HepG2 (cell line): Measurements from ENCODE around the gene PTPRM. TPM values are rescaled to one million over a fixed set of nuclear protein-coding genes. Genes with fewer than 3 reads are reported as not detected.

Experiments used
- CEBPB ChIP-seq: IDR thresholded peaks from 2 replicates; pipeline ENCODE4 v1.6.1; 2011; ENCODE audit warnings: low read depth, low read length, improper control_type of control experiment, borderline replicate concordance
- EED ChIP-seq: sonication (generic); formaldehyde crosslinking; IDR thresholded peaks from 2 replicates; pipeline ENCODE4 v1.5.0; 2020; ENCODE audit warnings: mild to moderate bottlenecking, missing genetic modification reagents
- GATAD2A ChIP-seq: IDR thresholded peaks from 2 replicates; pipeline ENCODE4 v1.6.1; 2016
- MAFF ChIP-seq: IDR thresholded peaks from 2 replicates; pipeline ENCODE4 v1.6.1; 2011; ENCODE audit warnings: low read depth, low read length, improper control_type of control experiment
- PRMT3 ChIP-seq: sonication (generic); formaldehyde crosslinking; IDR thresholded peaks from 2 replicates; pipeline ENCODE4 v1.8.1; 2022; ENCODE audit warnings: low read depth, mild to moderate bottlenecking, moderate library complexity, missing genetic modification reagents, borderline replicate concordance
- REXO4 ChIP-seq: sonication (generic); formaldehyde crosslinking; IDR thresholded peaks from 2 replicates; pipeline ENCODE4 v1.8.0; 2022; ENCODE audit warnings: missing genetic modification reagents, mild to moderate bottlenecking, borderline replicate concordance
- ZBTB43 ChIP-seq: sonication (generic); formaldehyde crosslinking; conservative IDR thresholded peaks from 2 replicates; pipeline ENCODE4 v1.4.0; 2020; ENCODE audit warnings: missing genetic modification reagents
- ZNF263 ChIP-seq: sonication (generic); formaldehyde crosslinking; IDR thresholded peaks from 2 replicates; pipeline ENCODE4 v1.4.0; 2020; ENCODE audit warnings: missing genetic modification reagents
- ZNF414 ChIP-seq: sonication (generic); formaldehyde crosslinking; IDR thresholded peaks from 2 replicates; pipeline ENCODE4 v1.5.0; 2020; ENCODE audit warnings: missing genetic modification reagents
- ZNF609 ChIP-seq: sonication (generic); formaldehyde crosslinking; IDR thresholded peaks from 2 replicates; pipeline ENCODE4 v1.4.0; 2020; ENCODE audit warnings: mild to moderate bottlenecking, missing genetic modification reagents, borderline replicate concordance
- polyA plus RNA-seq, 8 experiments: library from polyadenylated mRNA; depleted of rRNA in 3 of 8; stranded (reverse) in 7 of 8; unstranded in 1 of 8; fragments of >200 nt; fragmentation: Illumina TruSeq in 4 of 8; extraction: Trizol in 4 of 8; gene quantifications; 2 replicates each; pipeline versions ENCODE4 v1.2.1 to v1.2.3, GENCODE V29; 2011 to 2016; ENCODE audit warnings: low read depth in 4 of 8, missing spikeins in 1 of 8, mixed read lengths in 1 of 8; ENCODE audit not compliant: insufficient read depth in 1 of 8
- total RNA-seq, 5 experiments: library from RNA; depleted of rRNA; stranded (reverse); fragments of >200 nt; fragmentation: Illumina TruSeq; extraction: Trizol; gene quantifications; 2 replicates each; pipeline ENCODE4 v1.2.3, GENCODE V29; 2016; ENCODE audit warnings: low read depth in 1 of 5

PTPRM gene
- total and polyA plus RNA-seq, 2 of the 13 experiments (the other 11 are each of a cell fraction or from before 2014, with no cell fraction given) = 12.6 to 108 TPM

- TF ChIP-seq ZNF609 (CRISPR knock-in tag) (no peak), GATAD2A (CRISPR knock-in tag) (0 out of 2 replicates have a peak, but pooled peaks have one; percentile 23), ZNF263 (CRISPR knock-in tag) (0 out of 2 replicates have a peak, but pooled peaks have one; percentile 14), ZNF414 (CRISPR knock-in tag) (no peak), PRMT3 (CRISPR knock-in tag) (no peak), REXO4 (CRISPR knock-in tag) (no peak), MAFF (peak; percentile 75), EED (CRISPR knock-in tag) (no peak), CEBPB (peak; percentile 73; the same call in 1 of the 2 replicates), ZBTB43 (CRISPR knock-in tag) (0 out of 2 replicates have a peak, but pooled peaks have one; percentile 38)
These were observed 304.7 kb downstream of the PTPRM start (continued) for GRCh38 chr18:7871560-7872456.
